ENCODE data around the gene PCOLCE2. TPM values are rescaled to one million over a fixed set of nuclear protein-coding genes. Genes with fewer than 3 reads are reported as not detected.

Gene PCOLCE2
- total RNA-seq, 2 donors from 2014 or later, result not detected

DNA sequence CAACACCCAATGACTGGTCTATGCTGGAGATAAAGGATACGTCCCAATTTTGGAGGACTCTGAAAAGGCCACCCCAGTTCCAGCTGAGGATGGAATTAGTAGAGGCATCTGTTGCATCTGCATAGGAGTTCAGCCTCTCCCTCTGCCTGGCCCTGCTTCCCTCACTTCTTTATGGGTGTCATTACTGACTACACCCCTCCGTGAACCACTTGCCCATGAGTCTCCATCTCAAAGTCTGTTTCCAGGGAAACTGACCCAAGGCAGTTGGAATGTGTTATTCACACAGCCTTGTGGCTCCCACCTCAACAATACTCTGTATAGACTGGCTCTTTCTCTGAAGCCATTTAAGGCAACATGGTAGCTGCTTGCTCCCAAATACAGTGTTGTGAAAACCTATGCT is 21.4 kb upstream of the PCOLCE2 start:
- Mint-ChIP-seq H3K36me3 (no peaks in the 10 kb centered on the region), H3K9me3 (no peaks in the 10 kb centered on the region), H3K27ac (no peak overlapping the region)
- DNase-seq (ENCODE audit: low spot score in 2 of 2) (no peak), ATAC-seq (no peak)

DNA sequence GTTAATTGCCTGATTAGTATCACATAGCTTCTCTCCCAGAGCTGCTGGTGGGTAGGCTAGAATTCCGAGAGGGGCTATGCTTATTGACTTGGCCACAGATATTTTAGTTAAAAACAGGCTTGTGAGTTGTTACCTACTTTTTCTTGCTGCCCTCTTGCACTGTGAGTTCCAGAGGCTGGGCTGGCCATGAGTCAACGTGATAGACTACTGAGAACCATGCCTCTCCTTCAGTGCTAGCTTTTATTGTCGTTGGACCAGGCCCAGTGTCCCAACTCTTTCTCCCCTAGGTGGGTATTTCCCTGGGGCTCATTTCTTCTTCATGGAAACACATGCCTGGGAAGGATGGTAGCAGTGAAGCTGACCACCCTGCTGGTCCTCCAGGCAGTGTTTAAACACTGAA is 20.4 kb upstream of the PCOLCE2 start:
- Mint-ChIP-seq H3K27ac (no peak overlapping the region), H3K36me3 (no peaks in the 10 kb centered on the region), H3K9me3 (no peaks in the 10 kb centered on the region)
- DNase-seq (ENCODE audit: low spot score in 2 of 2) (no peak), ATAC-seq (no peak)

DNA sequence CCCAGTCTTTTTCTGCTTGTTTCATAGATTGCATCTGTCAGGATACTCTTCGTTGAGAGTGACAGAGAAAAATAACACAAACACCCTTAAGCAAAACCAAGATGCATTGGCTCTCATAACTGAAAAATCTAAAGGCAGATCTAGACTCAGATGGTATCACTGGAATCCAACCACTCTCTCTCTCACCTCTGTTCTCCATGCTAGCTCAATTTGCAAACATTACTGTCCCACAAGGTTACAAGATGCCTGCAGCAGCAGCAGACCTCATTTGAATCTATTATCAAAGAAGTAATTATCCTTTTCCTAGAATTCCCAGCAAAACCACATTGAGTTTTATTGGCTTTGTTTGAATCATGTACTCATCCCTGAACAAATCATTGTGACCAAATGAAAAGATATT is 19.1 kb upstream of the PCOLCE2 start:
- Mint-ChIP-seq H3K27ac (no peak overlapping the region), H3K36me3 (no peaks in the 10 kb centered on the region), H3K9me3 (no peaks in the 10 kb centered on the region)
- no peak for ATAC-seq
- no peak for DNase-seq (ENCODE audit: low spot score in 2 of 2)

DNA sequence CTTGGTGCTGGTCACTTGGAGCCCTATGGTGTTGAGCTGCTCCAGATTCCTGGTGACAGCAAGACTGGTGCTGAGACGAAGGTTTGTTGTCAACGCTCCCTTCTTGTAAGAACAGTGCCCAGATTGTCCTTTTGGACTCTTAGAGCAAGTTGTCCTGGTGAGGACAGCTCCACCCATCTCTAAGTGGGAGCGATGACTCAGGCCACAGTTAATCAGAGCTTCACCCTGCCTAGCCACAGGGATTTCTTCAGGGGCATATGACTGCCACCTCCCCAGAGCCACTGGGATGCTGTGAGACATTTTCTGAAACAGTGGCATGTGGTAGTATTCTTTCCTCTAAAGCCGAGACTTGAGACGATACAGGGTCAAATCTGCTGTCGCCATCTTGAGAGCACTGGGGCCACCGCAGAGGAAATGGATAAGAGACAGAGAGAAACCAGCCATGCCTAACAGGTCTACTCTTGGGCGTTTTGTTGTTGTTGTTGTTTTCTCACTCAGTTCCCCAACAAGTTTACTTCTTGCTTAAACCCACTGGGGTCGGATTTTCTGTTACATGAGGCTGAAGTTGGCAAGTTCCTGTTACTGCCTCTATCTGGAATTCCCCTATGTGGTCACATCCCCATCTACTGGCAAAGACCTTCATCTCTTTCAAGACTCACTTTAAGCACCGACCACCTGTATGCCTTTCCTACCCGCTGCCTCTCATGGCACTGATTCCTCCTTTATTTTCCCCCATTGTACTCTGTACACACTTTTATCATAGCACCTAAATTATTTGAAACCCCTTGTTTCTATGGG is 16.0 kb upstream of the PCOLCE2 start:
- no peaks in the 10 kb centered on the region for H3K9me3 Mint-ChIP-seq
- ATAC-seq (peak in 1 of 2 donors; percentile 40), DNase-seq (ENCODE audit: low spot score in 2 of 2) (no peak)
- no peaks in the 10 kb centered on the region for H3K36me3 Mint-ChIP-seq
- no peak overlapping the region for H3K27ac Mint-ChIP-seq

DNA sequence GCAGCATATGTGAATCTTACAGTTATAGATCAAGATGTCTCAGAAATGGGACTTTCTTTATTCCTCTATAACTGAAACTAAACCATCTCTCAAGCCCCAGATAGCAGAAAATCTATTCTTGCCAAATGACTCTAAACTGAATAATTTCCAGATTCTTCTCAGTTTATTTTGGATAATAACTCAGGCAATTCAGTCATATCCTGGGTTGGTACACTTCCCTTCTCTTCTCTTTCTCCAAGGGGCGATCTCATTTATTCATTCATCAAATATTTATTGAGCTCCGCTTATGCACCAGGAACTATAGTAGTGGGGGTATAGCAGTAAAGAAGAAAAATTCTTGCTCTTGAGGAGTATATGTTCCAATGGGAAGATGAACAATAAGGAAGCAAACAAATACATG is 13.5 kb upstream of the PCOLCE2 start:
- ATAC-seq (no peak), DNase-seq (ENCODE audit: low spot score in 2 of 2) (no peak)
- Mint-ChIP-seq H3K27ac (no peak overlapping the region), H3K36me3 (no peaks in the 10 kb centered on the region), H3K9me3 (no peaks in the 10 kb centered on the region)

DNA sequence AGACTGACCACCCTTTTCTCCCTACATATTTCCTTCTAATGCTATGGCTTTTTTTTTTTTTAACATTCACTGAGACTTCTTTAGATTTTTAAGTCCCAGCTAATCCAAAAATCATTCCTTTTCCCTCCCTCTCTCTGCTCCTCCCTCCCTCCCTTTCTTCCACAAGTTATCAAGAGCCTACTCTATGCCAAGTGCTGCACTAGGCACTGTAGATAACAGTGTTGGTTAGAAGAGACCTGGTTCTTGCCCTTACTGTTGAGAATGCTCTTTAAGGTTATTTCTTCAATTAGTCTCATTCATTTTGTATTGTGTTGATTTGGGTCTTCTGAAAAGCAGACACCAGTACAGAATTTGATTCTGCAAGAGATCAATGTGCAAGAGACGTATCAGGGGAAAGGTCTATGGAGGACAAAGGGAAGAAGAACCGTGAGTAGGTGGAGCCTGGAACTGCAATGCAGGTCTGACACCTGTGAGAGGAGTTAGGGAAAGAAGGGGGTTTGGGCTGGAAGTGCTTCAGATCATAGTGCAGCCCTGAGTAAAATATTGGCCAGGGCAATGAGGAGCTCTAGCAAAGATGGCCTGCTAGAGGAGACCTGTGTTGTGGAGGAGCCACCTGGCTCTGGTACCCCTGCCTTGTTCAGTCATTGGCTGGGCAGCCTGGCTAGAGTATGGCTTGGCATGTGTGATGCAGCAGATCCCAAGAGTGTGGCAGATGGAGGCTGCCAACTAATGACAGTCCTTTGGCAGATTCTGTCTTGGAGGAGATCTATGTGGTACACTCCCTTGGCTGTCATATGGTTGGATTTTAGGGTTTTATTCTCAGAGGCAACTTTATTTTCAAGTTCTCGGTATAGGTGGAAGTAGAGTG is 9.7 kb upstream of the PCOLCE2 start:
- Mint-ChIP-seq H3K27ac (no peak overlapping the region), H3K9me3 (no peaks in the 10 kb centered on the region)
- no peak for ATAC-seq

DNA sequence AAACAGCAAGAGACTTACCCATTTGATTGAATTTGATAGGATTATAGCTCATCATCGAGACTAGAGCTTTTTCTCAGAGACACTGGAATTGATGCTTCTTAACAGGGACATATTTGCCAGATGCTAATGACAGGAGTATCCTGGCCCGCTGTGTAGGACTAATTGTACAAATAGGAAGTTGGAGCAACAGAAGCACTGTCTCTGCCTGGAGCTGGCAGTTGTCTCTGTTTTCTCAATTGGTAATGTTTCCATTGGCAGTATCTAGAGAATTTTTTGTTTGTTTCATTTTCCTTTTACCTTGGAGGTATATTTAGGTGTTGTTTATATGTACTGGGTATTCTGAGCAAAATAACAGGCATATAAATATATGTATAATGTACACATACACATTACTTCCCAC is 8.9 kb upstream of the PCOLCE2 start:
- Mint-ChIP-seq H3K36me3 (no peaks in the 10 kb centered on the region), H3K27ac (no peak overlapping the region), H3K9me3 (no peaks in the 10 kb centered on the region)
- DNase-seq (ENCODE audit: low spot score in 2 of 2) (no peak), ATAC-seq (no peak)

More for the DNA sequence above, 9.7 kb upstream of the PCOLCE2 start:
- no peak for DNase-seq (ENCODE audit: low spot score in 2 of 2)
- H3K36me3 Mint-ChIP-seq, result no peaks in the 10 kb centered on the region

DNA sequence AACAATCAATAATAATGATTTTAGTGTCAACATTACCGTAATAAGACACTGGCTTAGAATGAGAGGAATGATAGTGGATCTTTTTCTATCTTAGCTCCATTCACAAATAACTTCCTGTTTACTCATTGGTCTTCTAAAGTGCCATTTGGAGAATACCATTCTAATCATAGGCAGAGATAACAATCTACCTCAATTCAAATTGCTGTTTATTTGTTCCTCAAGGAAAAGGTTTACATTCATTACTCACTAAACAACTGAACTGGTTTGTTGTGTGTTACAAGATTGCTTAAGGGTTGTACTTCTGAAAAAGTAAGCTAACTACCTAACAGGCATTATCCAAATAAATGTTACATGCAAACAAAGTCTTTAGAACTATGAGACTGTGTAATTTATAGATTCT is 8.1 kb upstream of the PCOLCE2 start:
- no peak overlapping the region for H3K27ac Mint-ChIP-seq

DNA sequence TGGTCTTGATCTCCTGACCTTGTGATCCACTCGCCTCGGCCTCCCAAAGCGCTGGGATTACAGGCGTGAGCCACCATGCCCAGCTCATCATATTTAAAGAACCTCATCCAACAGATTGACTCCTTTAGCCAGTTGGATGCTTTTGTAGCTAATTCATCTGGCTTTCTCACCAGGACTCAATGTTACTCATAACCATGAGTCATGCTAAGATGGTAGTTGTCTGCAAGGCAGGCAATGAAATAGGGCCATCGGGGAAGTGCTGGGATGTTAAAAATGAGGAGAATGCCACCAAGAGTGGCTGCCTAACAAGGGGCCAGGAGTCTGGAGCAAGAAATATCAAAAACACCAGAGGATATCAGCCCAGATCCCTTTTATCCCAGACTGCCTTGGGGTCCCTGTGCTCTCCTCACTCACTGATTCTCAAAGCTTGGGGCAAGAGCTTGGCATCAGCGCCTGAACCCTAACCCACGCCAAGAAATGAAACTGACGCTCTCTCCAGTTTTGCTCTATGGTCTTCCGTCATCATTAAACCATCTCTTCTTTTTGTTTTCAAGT is 7.4 kb upstream of the PCOLCE2 start:
- Mint-ChIP-seq H3K36me3 (no peaks in the 10 kb centered on the region), H3K9me3 (no peaks in the 10 kb centered on the region), H3K27ac (no peak overlapping the region)
- ATAC-seq, result no peak
- no peak for DNase-seq (ENCODE audit: low spot score in 2 of 2)

More for the DNA sequence above, 8.1 kb upstream of the PCOLCE2 start:
- DNase-seq (ENCODE audit: low spot score in 2 of 2), result no peak
- H3K36me3 Mint-ChIP-seq, result no peaks in the 10 kb centered on the region
- no peaks in the 10 kb centered on the region for H3K9me3 Mint-ChIP-seq
- ATAC-seq, result no peak

DNA sequence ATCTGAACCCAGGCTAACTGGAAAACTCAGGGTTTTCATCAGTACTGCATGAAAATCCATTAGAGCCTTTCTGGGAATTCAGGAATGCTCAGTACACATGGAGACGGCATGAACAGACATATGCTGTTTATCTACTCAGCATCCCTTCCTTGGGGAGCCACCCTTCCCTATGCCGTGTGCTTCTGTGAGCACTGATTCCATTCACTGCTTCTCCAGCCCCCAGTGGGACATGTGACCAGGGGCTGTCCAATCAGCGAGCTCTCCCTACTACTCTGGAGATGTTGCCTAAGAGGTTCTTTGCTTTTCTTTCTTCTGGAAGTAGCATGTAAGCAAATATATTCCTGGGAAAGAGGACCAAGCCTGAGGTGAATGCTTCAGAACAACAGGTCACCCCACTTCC is 5.6 kb upstream of the PCOLCE2 start:
- DNase-seq (ENCODE audit: low spot score in 2 of 2) (no peak), ATAC-seq (no peak)
- Mint-ChIP-seq H3K9me3 (no peaks in the 10 kb centered on the region), H3K36me3 (no peaks in the 10 kb centered on the region), H3K27ac (no peak overlapping the region)

DNA sequence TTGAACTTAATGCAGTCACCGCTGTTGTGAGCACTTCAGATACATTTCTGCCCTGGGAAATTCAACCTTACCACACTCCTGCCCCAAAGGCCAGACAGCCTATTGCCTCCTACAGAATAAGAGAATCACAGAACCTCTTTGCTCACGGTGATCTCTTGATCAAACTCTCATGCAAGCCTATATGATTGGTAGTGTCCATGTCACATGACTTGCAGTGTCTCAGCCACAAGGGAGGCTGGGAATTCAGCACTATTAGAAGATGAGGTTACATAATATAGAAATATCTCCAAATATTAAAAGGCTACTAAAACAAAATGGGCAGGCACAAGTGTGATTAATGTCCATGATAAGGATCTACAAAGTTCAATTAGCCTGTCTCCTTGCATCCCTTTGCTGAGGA is 3.8 kb upstream of the PCOLCE2 start:
- no peak for DNase-seq (ENCODE audit: low spot score in 2 of 2)
- ATAC-seq, result no peak
- Mint-ChIP-seq H3K36me3 (no peaks in the 10 kb centered on the region), H3K27ac (no peak overlapping the region), H3K9me3 (no peaks in the 10 kb centered on the region)

DNA sequence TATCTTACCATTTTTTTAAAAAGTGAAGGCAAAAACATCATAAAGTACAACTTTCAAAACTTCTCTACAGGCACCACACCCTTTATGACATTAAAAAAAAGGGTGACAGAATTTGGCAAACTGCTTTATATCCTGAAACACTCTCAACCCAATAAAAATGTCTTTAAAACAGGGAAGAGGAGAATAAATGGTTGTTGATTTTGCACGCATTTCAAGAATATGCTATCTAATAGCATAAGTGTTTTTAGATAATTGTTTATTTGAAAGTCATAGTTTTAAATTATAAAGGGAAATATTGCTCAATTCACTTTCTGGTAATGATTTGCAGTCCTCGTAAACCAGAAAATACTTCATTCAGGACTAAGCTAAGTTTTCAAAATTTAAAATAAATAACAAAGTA is 1.7 kb upstream of the PCOLCE2 start:
- no peak for ATAC-seq
- no peak overlapping the region for H3K27ac Mint-ChIP-seq

DNA sequence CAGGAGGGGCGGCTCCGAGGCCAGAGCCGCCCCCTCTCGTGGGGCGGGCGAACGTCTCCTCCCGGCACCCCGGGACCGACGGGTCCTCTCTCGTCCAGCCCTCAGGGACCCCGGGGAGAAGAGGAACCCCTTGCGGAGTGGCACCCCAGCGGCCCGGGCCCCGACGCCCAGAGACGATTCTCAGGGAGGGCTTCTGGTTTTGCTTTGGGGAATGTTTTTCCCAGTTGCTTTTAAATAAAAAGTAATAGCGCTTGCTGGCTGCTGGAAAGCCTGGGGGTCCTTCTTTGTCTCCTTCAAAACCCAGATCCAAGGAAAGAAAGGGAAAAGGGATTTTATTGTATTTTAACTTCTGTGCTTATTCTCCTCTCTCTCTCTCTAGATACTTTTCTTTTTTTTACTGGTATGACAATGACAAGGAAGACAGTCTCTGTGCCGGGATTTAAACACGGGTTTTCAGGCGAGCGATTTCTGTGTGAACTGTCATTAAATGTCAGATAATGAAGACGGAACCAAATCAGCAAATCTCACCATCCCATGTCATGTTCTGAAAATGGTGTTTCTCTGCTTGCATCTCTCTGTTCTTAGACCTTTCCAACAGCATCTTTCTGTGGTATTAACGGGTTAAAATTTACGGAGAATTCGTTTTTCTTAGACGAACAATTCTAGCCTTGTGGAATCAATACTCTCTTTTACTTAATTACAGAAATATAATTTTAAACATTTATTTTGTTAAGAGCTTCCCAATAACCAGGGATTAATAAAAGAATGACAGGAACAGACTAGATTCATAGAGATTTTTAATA is 530 bp upstream of the PCOLCE2 start:
- ATAC-seq, result no peak
- no peaks in the 10 kb centered on the region for H3K36me3 Mint-ChIP-seq

More for the DNA sequence above, 1.7 kb upstream of the PCOLCE2 start:
- no peaks in the 10 kb centered on the region for H3K9me3 Mint-ChIP-seq
- H3K36me3 Mint-ChIP-seq, result no peaks in the 10 kb centered on the region
- no peak for DNase-seq (ENCODE audit: low spot score in 2 of 2)

DNA sequence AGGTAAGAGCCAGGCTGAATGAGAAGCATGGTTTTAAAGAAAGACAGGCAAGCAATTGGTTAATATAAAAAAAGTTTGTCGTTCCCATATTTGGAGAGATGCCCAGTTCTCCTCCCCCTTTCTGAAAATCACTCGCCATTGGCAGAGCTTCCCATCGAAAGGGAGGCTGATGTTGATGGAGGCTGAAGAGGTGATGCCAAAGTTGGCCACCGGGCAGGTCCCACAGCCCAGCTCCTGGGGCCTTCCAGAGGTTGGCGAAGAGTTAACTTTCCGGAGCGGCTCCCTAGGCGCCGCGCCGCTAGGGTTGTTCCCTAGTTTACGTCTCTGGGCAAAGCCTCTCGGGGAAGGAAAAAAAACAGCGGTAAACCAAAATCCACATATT is 793 bp downstream of the PCOLCE2 start:
- DNase-seq (ENCODE audit: low spot score in 2 of 2) (peak in 1 of 2 donors; percentile 11), ATAC-seq (peak; percentile 9 to 32)
- Mint-ChIP-seq H3K27ac (no peak overlapping the region), H3K9me3 (no peaks in the 10 kb centered on the region), H3K36me3 (no peaks in the 10 kb centered on the region)

More for the DNA sequence above, 530 bp upstream of the PCOLCE2 start:
- no peak overlapping the region for H3K27ac Mint-ChIP-seq
- H3K9me3 Mint-ChIP-seq, result no peaks in the 10 kb centered on the region
- no peak for DNase-seq (ENCODE audit: low spot score in 2 of 2)

DNA sequence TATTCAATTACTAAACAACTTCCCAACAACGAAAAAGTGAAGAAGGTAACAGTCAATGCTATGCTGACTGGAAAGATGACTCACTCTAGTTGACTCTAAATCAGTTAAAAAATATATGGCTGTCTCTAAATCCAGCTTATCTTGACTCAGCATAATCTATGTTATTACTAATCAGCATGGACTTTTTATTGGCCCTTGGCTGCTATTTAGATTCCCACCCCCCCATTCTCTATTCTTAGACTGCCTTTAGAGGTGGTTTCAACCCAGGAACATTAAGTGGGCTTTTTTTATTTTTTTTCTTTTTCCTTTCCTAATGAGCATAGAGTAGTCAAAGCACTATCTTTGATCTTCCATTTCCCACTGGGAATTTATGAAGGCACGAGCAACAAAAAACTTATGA is 1.9 kb downstream of the PCOLCE2 start:
- ATAC-seq (no peak), DNase-seq (ENCODE audit: low spot score in 2 of 2) (no peak)
- no peaks in the 10 kb centered on the region for H3K36me3 Mint-ChIP-seq
- H3K9me3 Mint-ChIP-seq, result no peaks in the 10 kb centered on the region
- H3K27ac Mint-ChIP-seq, result no peak overlapping the region

DNA sequence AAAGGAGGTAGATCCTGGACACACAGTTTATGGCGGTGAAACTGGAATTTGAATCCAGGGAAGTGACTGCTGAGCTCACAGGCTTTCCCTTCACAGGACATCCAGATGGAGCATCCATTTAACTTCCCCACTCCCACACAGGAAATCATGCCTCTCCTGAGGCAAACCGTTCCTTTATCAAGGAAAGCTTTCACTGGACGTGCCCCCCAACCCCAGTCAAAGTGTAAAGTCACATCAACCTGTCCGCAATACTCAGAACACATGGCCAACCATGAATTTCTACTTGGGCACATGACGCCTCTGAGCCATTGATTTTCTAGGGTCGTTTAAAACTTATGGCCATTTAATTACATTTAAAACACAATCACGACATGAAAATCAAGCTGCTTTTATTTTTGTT is 2.9 kb downstream of the PCOLCE2 start:
- no peak for ATAC-seq
- no peak for DNase-seq (ENCODE audit: low spot score in 2 of 2)
- Mint-ChIP-seq H3K27ac (no peak overlapping the region), H3K9me3 (no peaks in the 10 kb centered on the region), H3K36me3 (no peaks in the 10 kb centered on the region)

DNA sequence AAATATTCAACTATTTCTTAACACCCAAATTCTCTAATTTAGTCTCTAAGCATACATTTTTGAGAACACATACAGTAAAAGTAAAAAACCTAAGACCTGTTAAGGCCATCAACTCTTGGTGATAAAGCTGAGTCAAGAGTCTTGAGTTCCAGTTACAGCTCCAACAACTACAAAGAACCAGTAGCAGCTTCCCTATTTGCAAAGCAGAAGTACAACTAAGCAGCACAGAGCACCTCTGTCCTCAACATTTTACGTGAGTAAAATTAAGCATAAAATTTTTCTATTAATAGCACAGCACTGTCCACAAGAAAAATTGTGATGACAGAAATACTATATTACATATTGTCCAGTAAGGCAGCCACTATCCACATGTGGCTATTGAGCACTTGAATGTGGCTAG is 4.4 kb downstream of the PCOLCE2 start:
- ATAC-seq (no peak), DNase-seq (ENCODE audit: low spot score in 2 of 2) (no peak)
- Mint-ChIP-seq H3K36me3 (no peaks in the 10 kb centered on the region), H3K9me3 (no peaks in the 10 kb centered on the region), H3K27ac (no peak overlapping the region)

Measured in activated naive CD4-positive, alpha-beta T cell treated with anti-CD3 and anti-CD28 coated beads, Interleukin-2, amount 50 U/mL, for 72 hours (primary cell).